SU-DHL-6 (cell line): Measurements from ENCODE around the gene TMA16.

ENCODE experiments used
- H2AFZ ChIP-seq: fragments of 200-600 bp; sonication (generic); 2 replicates; pipeline ENCODE4 v1.6.1; 2014; ENCODE audit warnings: low read depth, mild to moderate bottlenecking, moderate library complexity, mixed read lengths, antibody characterized with exemption, low read length; ENCODE audit not compliant: severe bottlenecking
- H3F3A ChIP-seq: fragments of 200-600 bp; shearing (Covaris generic); 2 replicates; pipeline ENCODE4 v1.6.0; 2016; ENCODE audit warnings: antibody characterized with exemption, mild to moderate bottlenecking; ENCODE audit not compliant: insufficient read depth
- H3K27ac ChIP-seq: fragments of 200-600 bp; sonication (generic); 2 replicates; pipeline ENCODE4 v1.5.1; 2016; ENCODE audit warnings: low read depth, mild to moderate bottlenecking, low read length, moderate library complexity, mixed read lengths
- H3K27me3 ChIP-seq: fragments of 200-600 bp; sonication (generic), shearing (Covaris generic); 2 replicates; pipeline ENCODE4 v1.6.0; 2014; ENCODE audit warnings: mild to moderate bottlenecking, low read length
- H3K36me3 ChIP-seq: fragments of 200-600 bp; sonication (generic); 2 replicates; pipeline ENCODE4 v1.6.1; 2014; ENCODE audit warnings: mild to moderate bottlenecking, low read length, mixed read lengths
- H3K4me2 ChIP-seq: fragments of 300-600, 200-600 bp; shearing (Covaris generic), sonication (generic); 2 replicates; pipeline ENCODE4 v1.6.0; 2014; ENCODE audit warnings: low read length, low read depth, mild to moderate bottlenecking; ENCODE audit not compliant: poor library complexity, severe bottlenecking
- H3K4me3 ChIP-seq: fragments of 200-600 bp; sonication (generic); 2 replicates; pipeline ENCODE4 v1.5.1; 2014; ENCODE audit warnings: antibody characterized with exemption, low read length, mild to moderate bottlenecking, mixed read lengths; ENCODE audit not compliant: insufficient read depth, poor library complexity, severe bottlenecking
- H3K79me2 ChIP-seq: fragments of 200-600 bp; sonication (generic); 2 replicates; pipeline ENCODE4 v1.6.1; 2014; ENCODE audit warnings: mild to moderate bottlenecking, low read length, moderate library complexity; ENCODE audit not compliant: insufficient read depth
- H3K9ac ChIP-seq: fragments of 200-600 bp; sonication (generic); 2 replicates; pipeline ENCODE4 v1.7.0; 2014; ENCODE audit warnings: mild to moderate bottlenecking, low read length
- H3K9me2 ChIP-seq: fragments of 200-600 bp; sonication (generic); replicated peaks from 2 replicates; pipeline ENCODE4 v1.6.1; 2014; ENCODE audit warnings: low read length; ENCODE audit not compliant: insufficient read depth
- H3K9me3 ChIP-seq: fragments of 200-600 bp; sonication (generic); 2 replicates; pipeline ENCODE4 v1.6.1; 2014; ENCODE audit warnings: low read length, mixed read lengths; ENCODE audit not compliant: insufficient read depth
- H4K20me1 ChIP-seq: fragments of 200-600 bp; sonication (generic); 2 replicates; pipeline ENCODE4 v1.6.1; 2014; ENCODE audit warnings: low read depth, mild to moderate bottlenecking, antibody characterized with exemption, low read length, moderate library complexity, mixed read lengths
- EZH2phosphoT487 ChIP-seq: fragments of 200-600 bp; sonication (generic), shearing (Covaris generic); conservative IDR thresholded peaks from 2 replicates; pipeline ENCODE4 v1.6.1; 2018; ENCODE audit warnings: mild to moderate bottlenecking, antibody characterized with exemption, low read length, moderate library complexity, mixed read lengths
- TF ChIP-seq, protein P1 (sequence below): fragments of 200-600 bp; sonication (generic); IDR thresholded peaks from one replicate; pipeline ENCODE4 v1.5.1; 2017; ENCODE audit warnings: antibody characterized with exemption, mild to moderate bottlenecking, low read length, moderate library complexity; ENCODE audit not compliant: insufficient read depth, poor library complexity, severe bottlenecking

TMA16 gene

GRCh38 chr4:163473130-163473529 is 21.4 kb upstream of the TMA16 start:
- Histone ChIP-seq H3K9me2 (no peaks in the 10 kb centered on the region), H3K9me3 (no peaks in the 10 kb centered on the region), H2AFZ (no peak overlapping the region), H3K27ac (no peak overlapping the region), H3K27me3 (peaks cover 4% of the 10 kb centered on the region; the same call in 1 of the 2 replicates), H3K4me3 (no peak overlapping the region), H3K4me2 (no peak overlapping the region), H3K79me2 (no peaks in the 10 kb centered on the region), H4K20me1 (no peaks in the 10 kb centered on the region), H3K36me3 (no peaks in the 10 kb centered on the region), H3K9ac (no peak overlapping the region), H3F3A (no peaks in the 10 kb centered on the region)
- no peak for TF ChIP-seq EZH2phosphoT487
- TF ChIP-seq, protein P1, sequence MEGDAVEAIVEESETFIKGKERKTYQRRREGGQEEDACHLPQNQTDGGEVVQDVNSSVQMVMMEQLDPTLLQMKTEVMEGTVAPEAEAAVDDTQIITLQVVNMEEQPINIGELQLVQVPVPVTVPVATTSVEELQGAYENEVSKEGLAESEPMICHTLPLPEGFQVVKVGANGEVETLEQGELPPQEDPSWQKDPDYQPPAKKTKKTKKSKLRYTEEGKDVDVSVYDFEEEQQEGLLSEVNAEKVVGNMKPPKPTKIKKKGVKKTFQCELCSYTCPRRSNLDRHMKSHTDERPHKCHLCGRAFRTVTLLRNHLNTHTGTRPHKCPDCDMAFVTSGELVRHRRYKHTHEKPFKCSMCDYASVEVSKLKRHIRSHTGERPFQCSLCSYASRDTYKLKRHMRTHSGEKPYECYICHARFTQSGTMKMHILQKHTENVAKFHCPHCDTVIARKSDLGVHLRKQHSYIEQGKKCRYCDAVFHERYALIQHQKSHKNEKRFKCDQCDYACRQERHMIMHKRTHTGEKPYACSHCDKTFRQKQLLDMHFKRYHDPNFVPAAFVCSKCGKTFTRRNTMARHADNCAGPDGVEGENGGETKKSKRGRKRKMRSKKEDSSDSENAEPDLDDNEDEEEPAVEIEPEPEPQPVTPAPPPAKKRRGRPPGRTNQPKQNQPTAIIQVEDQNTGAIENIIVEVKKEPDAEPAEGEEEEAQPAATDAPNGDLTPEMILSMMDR = no peak

- no peaks in the 10 kb centered on the region for H3K36me3 ChIP-seq
- H4K20me1 ChIP-seq = no peaks in the 10 kb centered on the region
- no peak within 1 kb of the TSS for H3K9ac ChIP-seq
- H3K4me2 ChIP-seq = no peak within 1 kb of the TSS
- H3K79me2 ChIP-seq = no peaks in the 10 kb centered on the region
- H3F3A ChIP-seq = no peaks in the 10 kb centered on the region
- H2AFZ ChIP-seq = no peak within 1 kb of the TSS
- H3K27me3 ChIP-seq = peaks cover 4% of the 10 kb centered on the region; the same call in 1 of the 2 replicates
- H3K27ac ChIP-seq = no peak within 1 kb of the TSS
- no peaks in the 10 kb centered on the region for H3K9me2 ChIP-seq
- H3K9me3 ChIP-seq = no peaks in the 10 kb centered on the region
- H3K4me3 ChIP-seq = no peak within 1 kb of the TSS
- TF ChIP-seq EZH2phosphoT487 = no peak
- TF ChIP-seq, protein P1 = no peak
Observed at GRCh38 chr4:163473576-163473975, 20.9 kb upstream of the TMA16 start, which contains the start of gene TKTL2. Gene TKTL2 (minus strand): TSS chr4:163473754. CDS start chr4:163473734, 20 bp downstream.

- TF ChIP-seq, protein P1 = no peak
- TF ChIP-seq EZH2phosphoT487 = no peak
- H3F3A ChIP-seq = no peaks in the 10 kb centered on the region
- no peaks in the 10 kb centered on the region for H3K79me2 ChIP-seq
- H3K4me3 ChIP-seq = no peak overlapping the region
- H2AFZ ChIP-seq = no peak overlapping the region
- no peaks in the 10 kb centered on the region for H3K9me2 ChIP-seq
- H3K36me3 ChIP-seq = no peaks in the 10 kb centered on the region
- no peak overlapping the region for H3K4me2 ChIP-seq
- no peaks in the 10 kb centered on the region for H3K9me3 ChIP-seq
- no peak overlapping the region for H3K27ac ChIP-seq
- no peaks in the 10 kb centered on the region for H4K20me1 ChIP-seq
- peaks cover 4% of the 10 kb centered on the region; the same call in 1 of the 2 replicates for H3K27me3 ChIP-seq
- no peak overlapping the region for H3K9ac ChIP-seq
Observed at GRCh38 chr4:163474027-163474426, 20.5 kb upstream of the TMA16 start.
